ENCODE results near the gene ARL6IP1.

GRCh38 chr16:18836702-18837101 lies 35.4 kb upstream of the ARL6IP1 start:
- TF ChIP-seq, protein P1, sequence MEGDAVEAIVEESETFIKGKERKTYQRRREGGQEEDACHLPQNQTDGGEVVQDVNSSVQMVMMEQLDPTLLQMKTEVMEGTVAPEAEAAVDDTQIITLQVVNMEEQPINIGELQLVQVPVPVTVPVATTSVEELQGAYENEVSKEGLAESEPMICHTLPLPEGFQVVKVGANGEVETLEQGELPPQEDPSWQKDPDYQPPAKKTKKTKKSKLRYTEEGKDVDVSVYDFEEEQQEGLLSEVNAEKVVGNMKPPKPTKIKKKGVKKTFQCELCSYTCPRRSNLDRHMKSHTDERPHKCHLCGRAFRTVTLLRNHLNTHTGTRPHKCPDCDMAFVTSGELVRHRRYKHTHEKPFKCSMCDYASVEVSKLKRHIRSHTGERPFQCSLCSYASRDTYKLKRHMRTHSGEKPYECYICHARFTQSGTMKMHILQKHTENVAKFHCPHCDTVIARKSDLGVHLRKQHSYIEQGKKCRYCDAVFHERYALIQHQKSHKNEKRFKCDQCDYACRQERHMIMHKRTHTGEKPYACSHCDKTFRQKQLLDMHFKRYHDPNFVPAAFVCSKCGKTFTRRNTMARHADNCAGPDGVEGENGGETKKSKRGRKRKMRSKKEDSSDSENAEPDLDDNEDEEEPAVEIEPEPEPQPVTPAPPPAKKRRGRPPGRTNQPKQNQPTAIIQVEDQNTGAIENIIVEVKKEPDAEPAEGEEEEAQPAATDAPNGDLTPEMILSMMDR (conservative IDR thresholded peaks at IDR 0.05 in 1 of 2, IDR thresholded peaks at IDR 0.05 in 1 of 2; ENCODE audit: extremely low read depth in 1 of 2, insufficient read depth in 1 of 2, low read depth in 1 of 2, low read length in 2 of 2): no peak
- no peak for TF ChIP-seq EZH2 (IDR thresholded peaks at IDR 0.05; ENCODE audit: borderline replicate concordance, low read length)
